ENCODE data around the gene NTNG1. TPM values are rescaled to one million over a fixed set of nuclear protein-coding genes. Genes with fewer than 3 reads are reported as not detected.

Gene NTNG1
- total RNA-seq, 1 experiment from 2014 or later = 1.5 TPM

DNA sequence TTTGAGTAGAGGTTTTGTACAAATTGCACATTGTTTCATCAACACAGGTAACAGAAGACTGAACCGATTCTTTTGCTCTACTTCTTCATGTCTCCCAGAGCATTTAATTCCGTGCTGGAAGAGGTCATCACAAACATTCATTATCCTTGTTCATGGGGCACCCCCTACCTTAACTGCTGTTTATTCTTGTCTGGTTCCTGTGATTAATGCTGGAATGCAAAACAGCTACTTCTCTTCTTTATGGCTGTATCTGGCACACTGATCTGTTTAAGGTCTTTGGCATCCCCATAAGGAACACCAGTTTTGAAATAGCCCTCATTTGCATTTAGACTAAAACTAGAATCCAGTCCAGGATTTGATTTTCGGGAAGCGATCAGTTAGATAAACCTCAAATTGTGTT is 42.2 kb downstream of the NTNG1 start:
- Histone ChIP-seq H2BK12ac (ENCODE audit: insufficient read length, low read depth, low read length) (no peak overlapping the region), H3K56ac (ENCODE audit: insufficient read length, low read depth, low read length) (no peak overlapping the region), H3K79me2 (ENCODE audit: insufficient read depth, low read length) (no peaks in the 10 kb centered on the region), H3K23me2 (ENCODE audit: insufficient read length, low read depth, low read length, poor library complexity, severe bottlenecking) (no peaks in the 10 kb centered on the region), H3K14ac (ENCODE audit: insufficient read depth, low read length) (no peak overlapping the region), H3K27me3 (ENCODE audit: insufficient read depth, low read length) (no peaks in the 10 kb centered on the region), H3K79me1 (ENCODE audit: insufficient read depth, low read depth, low read length, poor library complexity, severe bottlenecking) (no peaks in the 10 kb centered on the region), H4K91ac (ENCODE audit: insufficient read length, low read depth, low read length) (no peak overlapping the region), H3K4me2 (ENCODE audit: insufficient read depth, insufficient read length, low read length) (no peak overlapping the region), H3K27ac (ENCODE audit: insufficient read length, low read depth, low read length) (no peak overlapping the region), H2BK20ac (ENCODE audit: low read depth, low read length, poor library complexity, severe bottlenecking) (no peak overlapping the region), H2BK5ac (ENCODE audit: insufficient read length, low read length) (no peak overlapping the region), H3K4me1 (ENCODE audit: insufficient read depth, low read length) (peaks cover 10% of the 10 kb centered on the region; the same call in 1 of the 2 replicates), H4K5ac (ENCODE audit: insufficient read length, low read depth, low read length) (no peak overlapping the region), H4K8ac (replicated peaks; ENCODE audit: insufficient read length, low read depth, low read length) (no peak overlapping the region), H2AFZ (ENCODE audit: low read length) (no peak overlapping the region), H2AK5ac (ENCODE audit: insufficient read length, low read length) (no peak overlapping the region), H2BK120ac (ENCODE audit: low read depth, low read length, poor library complexity, severe bottlenecking) (no peak overlapping the region), H3K18ac (ENCODE audit: insufficient read length, low read depth, low read length) (no peak overlapping the region), H3K23ac (ENCODE audit: insufficient read length, low read depth, low read length) (no peak overlapping the region), H3K9me3 (ENCODE audit: control insufficient read depth, low read depth, low read length) (no peaks in the 10 kb centered on the region), H2BK15ac (ENCODE audit: low read depth, low read length) (no peak overlapping the region), H3K9ac (ENCODE audit: extremely low read depth, insufficient read length, low read length) (no peak overlapping the region), H4K20me1 (ENCODE audit: control insufficient read depth, insufficient read depth, insufficient read length) (no peaks in the 10 kb centered on the region), H3T11ph (ENCODE audit: low read length) (no peak overlapping the region), H3K4ac (ENCODE audit: low read depth, low read length) (no peak overlapping the region)
- DNase-seq = no peak
- Mint-ChIP-seq H3K4me3 (no peak overlapping the region), H3K27me3 (ENCODE audit: low read depth) (no peaks in the 10 kb centered on the region), H3K36me3 (ENCODE audit: insufficient read depth in 1 of 3, low read depth in 3 of 3) (0 out of 7 replicates have a peak, but pooled peaks cover 0 to 3% (median 0%) of the 10 kb centered on the region in 3 experiments), H3K4me1 (peaks cover 32 to 44% of the 10 kb centered on the region in 2 experiments), H3K27ac (no peak overlapping the region; a peak in 1 of 7 replicates), H3K9me3 (no peaks in the 10 kb centered on the region)
- WGBS (ENCODE audit: extremely low coverage, insufficient read length, low lambda C conversion rate) = no CpG with 5 or more reads among the region's 4 CpGs
- no peak for TF ChIP-seq CTCF (conservative IDR thresholded peaks at IDR 0.05)
